Vagina (tissue), 2 donors: Measurements from ENCODE around the gene PTGS1.

Experiments used
- POLR2A ChIP-seq, 2 donors: fragments of 450-650 bp; IDR thresholded peaks; one replicate each; pipeline ENCODE4 v1.6.1; 2017; ENCODE audit warnings: antibody characterized with exemption in 2 of 2, mild to moderate bottlenecking in 2 of 2, moderate library complexity in 2 of 2
- POLR2AphosphoS5 ChIP-seq, 2 donors: sonication (generic); formaldehyde crosslinking; IDR thresholded peaks; one replicate each; pipeline ENCODE4 v1.9.0; 2017; ENCODE audit warnings: antibody characterized with exemption in 2 of 2, mild to moderate bottlenecking in 2 of 2, low read depth in 1 of 2; ENCODE audit not compliant: insufficient read depth in 1 of 2
- TF ChIP-seq, protein P1 (sequence below), 3 experiments: fragments of 450-650 bp in 2 of 3; fragments of 200-600 bp in 1 of 3; sonication (generic) in 1 of 3; IDR thresholded peaks; one replicate each; pipeline ENCODE4 v1.5.1; 2017 to 2019; ENCODE audit warnings: antibody characterized with exemption in 3 of 3, mild to moderate bottlenecking in 2 of 3, moderate library complexity in 2 of 3

- TF ChIP-seq, protein P1, sequence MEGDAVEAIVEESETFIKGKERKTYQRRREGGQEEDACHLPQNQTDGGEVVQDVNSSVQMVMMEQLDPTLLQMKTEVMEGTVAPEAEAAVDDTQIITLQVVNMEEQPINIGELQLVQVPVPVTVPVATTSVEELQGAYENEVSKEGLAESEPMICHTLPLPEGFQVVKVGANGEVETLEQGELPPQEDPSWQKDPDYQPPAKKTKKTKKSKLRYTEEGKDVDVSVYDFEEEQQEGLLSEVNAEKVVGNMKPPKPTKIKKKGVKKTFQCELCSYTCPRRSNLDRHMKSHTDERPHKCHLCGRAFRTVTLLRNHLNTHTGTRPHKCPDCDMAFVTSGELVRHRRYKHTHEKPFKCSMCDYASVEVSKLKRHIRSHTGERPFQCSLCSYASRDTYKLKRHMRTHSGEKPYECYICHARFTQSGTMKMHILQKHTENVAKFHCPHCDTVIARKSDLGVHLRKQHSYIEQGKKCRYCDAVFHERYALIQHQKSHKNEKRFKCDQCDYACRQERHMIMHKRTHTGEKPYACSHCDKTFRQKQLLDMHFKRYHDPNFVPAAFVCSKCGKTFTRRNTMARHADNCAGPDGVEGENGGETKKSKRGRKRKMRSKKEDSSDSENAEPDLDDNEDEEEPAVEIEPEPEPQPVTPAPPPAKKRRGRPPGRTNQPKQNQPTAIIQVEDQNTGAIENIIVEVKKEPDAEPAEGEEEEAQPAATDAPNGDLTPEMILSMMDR (IDR thresholded peaks at IDR 0.05) = no peak
- TF ChIP-seq POLR2A (IDR thresholded peaks at IDR 0.05) (no peak), POLR2AphosphoS5 (IDR thresholded peaks at IDR 0.05; ENCODE audit: insufficient read depth in 1 of 2, low read depth in 1 of 2) (no peak)
Measured at GRCh38 chr9:122379340-122379739, 8.5 kb downstream of the PTGS1 start.
